HL-60 (cell line): ENCODE results near the gene NAT9.
A peak's percentile ranks its signal among the peaks of the same experiment; 100 is the strongest.

Experiments used
- DNase-seq, 2 experiments: peaks; one replicate each; pipeline ENCODE4 v3.0.0-alpha.2; 2010 to 2020; ENCODE audit warnings: low read depth in 1 of 2, low spot score in 1 of 2
- H3K27ac ChIP-seq: fragments of 250-450 bp; sonication (Bioruptor Pico); replicated peaks from 2 replicates; pipeline ENCODE4 v1.5.1; 2020; ENCODE audit warnings: mild to moderate bottlenecking, moderate library complexity
- H3K27me3 ChIP-seq: fragments of 250-450 bp; sonication (Bioruptor Pico); 2 replicates; pipeline ENCODE4 v1.5.1; 2021; ENCODE audit warnings: mild to moderate bottlenecking, moderate library complexity; ENCODE audit not compliant: insufficient read depth, poor library complexity, severe bottlenecking
- H3K4me3 ChIP-seq: replicated peaks from 2 replicates; pipeline ENCODE4 v1.5.1; 2011; ENCODE audit warnings: mild to moderate bottlenecking, control low read depth, low read length; ENCODE audit not compliant: insufficient read depth
- CTCF ChIP-seq: IDR thresholded peaks from one replicate; pipeline ENCODE4 v1.5.1; 2011; ENCODE audit warnings: low read length, control low read depth, inconsistent platforms; ENCODE audit not compliant: insufficient read depth
- GABPA ChIP-seq: IDR thresholded peaks from 2 replicates; pipeline ENCODE4 v1.6.1; 2012; ENCODE audit warnings: low read depth
- POLR2AphosphoS5 ChIP-seq: IDR thresholded peaks from 2 replicates; pipeline ENCODE4 v1.6.1; 2012; ENCODE audit warnings: low read depth
- REST ChIP-seq: IDR thresholded peaks from 2 replicates; pipeline ENCODE4 v1.6.1; 2012; ENCODE audit warnings: low read depth; ENCODE audit not compliant: insufficient replicate concordance
- SPI1 ChIP-seq: IDR thresholded peaks from 2 replicates; pipeline ENCODE4 v1.6.1; 2012; ENCODE audit warnings: low read depth, mild to moderate bottlenecking, borderline replicate concordance

The NAT9 gene

GRCh38 chr17:74790161-74791058 lies 14.3 kb upstream of the NAT9 start:
- peak in 1 of 2 experiments; percentile 45 for DNase-seq
- Histone ChIP-seq H3K27me3 (no peaks in the 10 kb centered on the region), H3K4me3 (no peak overlapping the region), H3K27ac (peak overlapping the region; percentile 16; the same call in 1 of the 2 replicates)
- TF ChIP-seq SPI1 = peak; percentile 94
- TF ChIP-seq GABPA = no peak
- no peak for TF ChIP-seq CTCF
- no peak for TF ChIP-seq POLR2AphosphoS5

GRCh38 chr17:74786431-74787055 lies 10.4 kb upstream of the NAT9 start:
- no peak for TF ChIP-seq POLR2AphosphoS5
- TF ChIP-seq SPI1 = no peak
- no peak for TF ChIP-seq GABPA
- no peak for TF ChIP-seq CTCF
- no peak for TF ChIP-seq REST
- DNase-seq = no peak
- Histone ChIP-seq H3K4me3 (no peak overlapping the region), H3K27me3 (no peaks in the 10 kb centered on the region), H3K27ac (no peak overlapping the region)

DNA sequence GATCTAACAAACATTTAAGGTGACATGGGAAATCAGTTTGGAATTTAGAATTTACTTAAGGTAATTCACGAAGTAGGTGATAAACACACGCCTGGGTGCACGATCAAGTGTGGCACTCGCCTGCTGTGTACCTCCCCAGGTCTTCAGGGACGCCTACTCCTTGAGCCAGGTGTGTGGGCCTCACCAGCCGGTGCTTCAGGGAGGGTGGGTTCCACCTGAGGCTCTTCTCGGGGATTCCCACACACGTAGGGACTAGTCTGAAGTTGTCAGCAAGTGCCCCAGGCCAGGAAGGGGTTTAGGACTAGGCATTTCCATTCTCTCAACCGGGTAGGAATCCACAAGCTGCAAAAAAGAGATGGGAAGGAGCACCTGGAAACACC lies 9.8 kb upstream of the NAT9 start:
- Histone ChIP-seq H3K4me3 (no peak overlapping the region), H3K27ac (no peak overlapping the region), H3K27me3 (no peaks in the 10 kb centered on the region)
- no peak for DNase-seq
- TF ChIP-seq CTCF (no peak), GABPA (no peak), SPI1 (no peak), REST (no peak), POLR2AphosphoS5 (no peak)
